ENCODE results near the gene FOXL3. TPM values are rescaled to one million over a fixed set of nuclear protein-coding genes. Genes with fewer than 3 reads are reported as not detected.

The FOXL3 gene
- total and polyA plus RNA-seq, 12 donors, result not detected

DNA sequence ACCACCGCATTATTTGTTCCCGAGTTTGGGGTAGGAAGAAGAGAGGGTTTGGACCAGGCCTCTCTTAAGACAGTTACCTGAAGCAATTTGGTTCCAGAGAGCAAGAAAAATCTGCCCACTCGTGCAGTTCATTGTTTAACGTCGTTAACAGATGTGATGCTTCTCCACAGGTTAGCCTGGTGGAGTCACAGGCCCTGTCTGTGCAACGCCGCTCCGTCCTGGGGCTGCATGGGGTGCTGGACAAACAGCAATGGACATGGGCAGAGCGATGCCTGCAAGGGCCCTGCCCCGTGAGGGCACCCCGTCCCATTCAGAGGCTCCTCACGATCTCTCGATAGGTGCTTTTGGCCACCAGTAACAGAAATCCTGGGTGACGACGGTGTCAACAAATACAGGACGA lies 9.7 kb downstream of the FOXL3 start:
- TF ChIP-seq, protein P1, sequence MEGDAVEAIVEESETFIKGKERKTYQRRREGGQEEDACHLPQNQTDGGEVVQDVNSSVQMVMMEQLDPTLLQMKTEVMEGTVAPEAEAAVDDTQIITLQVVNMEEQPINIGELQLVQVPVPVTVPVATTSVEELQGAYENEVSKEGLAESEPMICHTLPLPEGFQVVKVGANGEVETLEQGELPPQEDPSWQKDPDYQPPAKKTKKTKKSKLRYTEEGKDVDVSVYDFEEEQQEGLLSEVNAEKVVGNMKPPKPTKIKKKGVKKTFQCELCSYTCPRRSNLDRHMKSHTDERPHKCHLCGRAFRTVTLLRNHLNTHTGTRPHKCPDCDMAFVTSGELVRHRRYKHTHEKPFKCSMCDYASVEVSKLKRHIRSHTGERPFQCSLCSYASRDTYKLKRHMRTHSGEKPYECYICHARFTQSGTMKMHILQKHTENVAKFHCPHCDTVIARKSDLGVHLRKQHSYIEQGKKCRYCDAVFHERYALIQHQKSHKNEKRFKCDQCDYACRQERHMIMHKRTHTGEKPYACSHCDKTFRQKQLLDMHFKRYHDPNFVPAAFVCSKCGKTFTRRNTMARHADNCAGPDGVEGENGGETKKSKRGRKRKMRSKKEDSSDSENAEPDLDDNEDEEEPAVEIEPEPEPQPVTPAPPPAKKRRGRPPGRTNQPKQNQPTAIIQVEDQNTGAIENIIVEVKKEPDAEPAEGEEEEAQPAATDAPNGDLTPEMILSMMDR (IDR thresholded peaks at IDR 0.05), result no peak
- no peak for TF ChIP-seq POLR2A (IDR thresholded peaks at IDR 0.05)
- Histone ChIP-seq H3K27ac (no peak overlapping the region), H3K36me3 (replicated peaks in 1 of 2) (no peaks in the 10 kb centered on the region), H3K9me3 (replicated peaks in 1 of 3) (no peaks in the 10 kb centered on the region), H3K27me3 (peaks cover 5% of the 10 kb centered on the region), H3K4me1 (replicated peaks in 1 of 2) (no peaks in the 10 kb centered on the region), H3K4me3 (no peak overlapping the region)
- WGBS, 4 donors, result 86 to 93% (median 88%) methylated on average over 16 of the region's 16 CpGs
- no peak for DNase-seq
- intact Hi-C loops (cut with DNase I), result no loop called here

- Histone ChIP-seq H3K27ac (no peak overlapping the region), H3K4me3 (no peak overlapping the region), H3K9me3 (replicated peaks in 1 of 3) (no peaks in the 10 kb centered on the region), H3K27me3 (peaks cover 4% of the 10 kb centered on the region), H3K4me1 (replicated peaks in 1 of 2) (no peaks in the 10 kb centered on the region), H3K36me3 (replicated peaks in 1 of 2) (no peaks in the 10 kb centered on the region)
- TF ChIP-seq, protein P1 (IDR thresholded peaks at IDR 0.05), result no peak
- TF ChIP-seq POLR2A (IDR thresholded peaks at IDR 0.05), result no peak
- intact Hi-C loops (cut with DNase I), result no loop called here
- 81 to 91% (median 84%) methylated on average over 6 to 10 of the region's 10 CpGs for WGBS, 4 donors
- no peak for DNase-seq
Observed at GRCh38 chr7:300048-300447, 10.1 kb downstream of the FOXL3 start.

DNA sequence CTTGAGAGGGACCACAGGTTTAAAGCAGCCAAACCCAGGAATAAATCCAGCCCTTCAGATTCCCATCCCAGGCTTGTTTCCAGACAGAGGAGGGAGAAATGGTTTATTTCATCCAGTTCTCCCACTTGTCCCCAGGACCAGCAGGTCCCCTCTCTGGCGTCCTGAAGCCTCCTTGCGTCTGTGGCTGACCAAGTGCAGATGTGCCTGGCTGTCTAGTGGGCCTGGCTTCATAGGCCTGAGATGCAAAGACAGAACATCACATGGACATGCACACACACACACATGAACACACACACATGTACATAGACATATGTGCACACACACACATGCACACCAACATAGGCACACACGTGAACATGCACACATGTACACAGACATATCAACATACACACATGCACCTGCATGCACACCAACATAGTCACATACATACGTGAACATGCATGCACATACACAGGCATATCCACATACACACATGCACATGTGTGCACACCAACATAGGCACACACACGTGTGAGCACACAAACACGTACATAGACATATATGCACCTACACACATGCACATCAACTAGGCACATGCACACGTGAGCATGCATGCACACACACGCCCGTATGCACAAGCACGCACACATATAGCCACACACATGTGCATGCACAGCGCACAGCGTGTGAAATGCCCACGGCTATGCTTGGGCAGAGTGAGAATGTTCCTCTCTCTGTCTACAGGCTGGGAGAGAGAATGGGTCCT lies 10.7 kb downstream of the FOXL3 start:
- H3K27ac ChIP-seq, result no peak overlapping the region
- TF ChIP-seq, protein P1 (IDR thresholded peaks at IDR 0.05), result no peak
- TF ChIP-seq POLR2A (IDR thresholded peaks at IDR 0.05), result no peak
- no peaks in the 10 kb centered on the region for H3K4me1 ChIP-seq (replicated peaks in 1 of 2)
- intact Hi-C loops (cut with DNase I), result no loop called here
- no peaks in the 10 kb centered on the region for H3K36me3 ChIP-seq (replicated peaks in 1 of 2)
- H3K27me3 ChIP-seq, result no peaks in the 10 kb centered on the region
- H3K9me3 ChIP-seq (replicated peaks in 1 of 3), result no peaks in the 10 kb centered on the region
- no peak overlapping the region for H3K4me3 ChIP-seq
- DNase-seq, result no peak
- WGBS, 4 donors, result 77 to 95% (median 90%) methylated on average over 9 to 13 of the region's 13 CpGs

GRCh38 chr7:301291-302053 lies 11.5 kb downstream of the FOXL3 start:
- no peaks in the 10 kb centered on the region for H3K9me3 ChIP-seq (replicated peaks in 1 of 3)
- DNase-seq, result no peak
- no peak for TF ChIP-seq POLR2A (IDR thresholded peaks at IDR 0.05)
- TF ChIP-seq, protein P1 (IDR thresholded peaks at IDR 0.05), result no peak
- intact Hi-C loops (cut with DNase I), result no loop called here
- H3K4me1 ChIP-seq (replicated peaks in 1 of 2), result no peaks in the 10 kb centered on the region
- WGBS, 4 donors, result 84 to 86% (median 85%) methylated on average over 21 to 34 of the region's 34 CpGs
- H3K27me3 ChIP-seq, result no peaks in the 10 kb centered on the region
- H3K36me3 ChIP-seq (replicated peaks in 1 of 2), result no peaks in the 10 kb centered on the region
- no peak overlapping the region for H3K27ac ChIP-seq
- no peak overlapping the region for H3K4me3 ChIP-seq

Measured in adrenal gland (tissue), 12 donors.